ENCODE data around the gene FGR.

DNA sequence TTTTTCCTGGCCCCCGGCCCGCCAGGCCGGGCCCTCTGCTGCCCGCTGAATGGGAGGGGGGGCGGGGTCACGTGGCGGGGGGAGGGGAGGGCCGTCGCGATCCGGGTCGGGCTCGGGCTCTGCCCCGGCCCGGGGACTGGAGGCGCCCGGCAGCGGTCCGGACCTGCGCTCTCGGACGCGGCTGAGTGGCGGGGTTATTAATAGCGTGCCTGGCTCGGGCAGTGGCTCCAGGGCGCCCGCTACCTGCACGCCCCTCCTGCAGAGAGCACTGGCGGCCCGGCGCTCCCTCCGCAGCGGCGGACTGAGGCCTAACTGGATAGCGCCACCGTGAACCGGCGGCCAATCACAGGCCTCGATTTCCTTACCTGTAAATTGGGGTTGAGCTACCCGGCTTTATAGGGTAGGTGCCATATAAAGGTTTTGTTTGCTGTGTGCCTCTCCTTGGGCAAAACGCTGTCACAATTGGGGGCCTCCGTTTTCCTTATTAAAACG is 59.1 kb downstream of the FGR start:
- TF ChIP-seq, protein P1, sequence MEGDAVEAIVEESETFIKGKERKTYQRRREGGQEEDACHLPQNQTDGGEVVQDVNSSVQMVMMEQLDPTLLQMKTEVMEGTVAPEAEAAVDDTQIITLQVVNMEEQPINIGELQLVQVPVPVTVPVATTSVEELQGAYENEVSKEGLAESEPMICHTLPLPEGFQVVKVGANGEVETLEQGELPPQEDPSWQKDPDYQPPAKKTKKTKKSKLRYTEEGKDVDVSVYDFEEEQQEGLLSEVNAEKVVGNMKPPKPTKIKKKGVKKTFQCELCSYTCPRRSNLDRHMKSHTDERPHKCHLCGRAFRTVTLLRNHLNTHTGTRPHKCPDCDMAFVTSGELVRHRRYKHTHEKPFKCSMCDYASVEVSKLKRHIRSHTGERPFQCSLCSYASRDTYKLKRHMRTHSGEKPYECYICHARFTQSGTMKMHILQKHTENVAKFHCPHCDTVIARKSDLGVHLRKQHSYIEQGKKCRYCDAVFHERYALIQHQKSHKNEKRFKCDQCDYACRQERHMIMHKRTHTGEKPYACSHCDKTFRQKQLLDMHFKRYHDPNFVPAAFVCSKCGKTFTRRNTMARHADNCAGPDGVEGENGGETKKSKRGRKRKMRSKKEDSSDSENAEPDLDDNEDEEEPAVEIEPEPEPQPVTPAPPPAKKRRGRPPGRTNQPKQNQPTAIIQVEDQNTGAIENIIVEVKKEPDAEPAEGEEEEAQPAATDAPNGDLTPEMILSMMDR (IDR thresholded peaks at IDR 0.05) = no peak
- no peak for TF ChIP-seq POLR2A (IDR thresholded peaks at IDR 0.05)

Measured in lower leg skin (tissue), 3 donors.